ENCODE data around the gene EEPD1.

GRCh38 chr7:36278069-36278619 is 125.1 kb downstream of the EEPD1 start:
- TF ChIP-seq CTCF (IDR thresholded peaks at IDR 0.05) (no peak), POLR2A (IDR thresholded peaks at IDR 0.05) (no peak)
